Medulla oblongata (tissue), 1 donor: ENCODE measurements around the gene RBM8A.
A peak's percentile ranks its signal among the peaks of the same experiment; 100 is the strongest.

Experiments
- DNase-seq: peaks from one replicate; pipeline ENCODE4 v3.0.0-alpha.2; 2015; ENCODE audit errors: extremely low spot score

The RBM8A gene

GRCh38 chr1:145927063-145927886 lies at the start of gene RBM8A:
Gene RBM8A (minus strand): TSS chr1:145927484. CDS start chr1:145927426, 58 bp downstream.
- peak; percentile 99 for DNase-seq

GRCh38 chr1:145977016-145977415 lies 49.7 kb upstream of the RBM8A start:
- DNase-seq, result no peak

GRCh38 chr1:145975216-145975615 lies 47.9 kb upstream of the RBM8A start:
- DNase-seq, result no peak

GRCh38 chr1:145974721-145975120 lies 47.4 kb upstream of the RBM8A start:
- DNase-seq, result no peak

DNA sequence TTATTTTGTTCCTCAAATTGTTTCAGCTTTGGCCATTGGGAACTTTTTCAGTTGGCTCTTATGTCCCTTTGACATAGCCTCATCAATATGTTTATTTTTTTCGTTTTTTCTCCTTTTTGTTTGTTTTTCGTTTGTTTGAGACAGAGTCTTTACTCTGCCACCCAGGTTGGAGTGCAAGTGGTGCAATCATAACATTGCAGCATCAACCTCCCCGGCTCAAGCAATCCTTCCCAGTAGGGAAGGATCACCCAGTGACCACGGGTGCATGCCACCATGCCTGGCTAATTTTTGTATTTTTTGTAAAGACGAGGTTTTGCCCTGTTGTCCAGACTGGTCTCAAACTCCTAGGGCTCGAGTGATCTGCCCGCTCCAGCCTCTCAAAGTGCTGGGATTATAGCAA lies 45.3 kb upstream of the RBM8A start:
- no peak for DNase-seq

DNA sequence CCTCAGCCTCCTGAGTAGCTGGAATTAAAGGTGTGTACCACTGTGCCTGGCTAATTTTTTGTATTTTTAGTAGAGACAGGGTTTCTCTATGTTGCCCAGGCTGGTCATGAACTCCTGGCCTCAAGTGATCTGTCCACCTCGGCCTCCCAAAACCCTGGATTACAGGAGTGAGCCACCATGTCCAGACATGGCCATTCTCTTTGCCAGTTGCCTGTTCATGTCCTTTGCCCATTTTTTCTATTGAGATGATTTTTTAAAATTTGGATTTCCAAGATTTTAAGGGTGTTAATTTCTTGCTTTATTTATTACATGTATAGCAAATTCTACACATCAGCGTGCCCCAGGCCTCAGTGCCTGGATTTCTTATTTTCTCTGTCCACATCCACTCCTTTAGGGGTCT lies 40.0 kb upstream of the RBM8A start:
- DNase-seq, result no peak

- no peak for DNase-seq
Measured at GRCh38 chr1:145965119-145965744, 37.9 kb upstream of the RBM8A start.

DNA sequence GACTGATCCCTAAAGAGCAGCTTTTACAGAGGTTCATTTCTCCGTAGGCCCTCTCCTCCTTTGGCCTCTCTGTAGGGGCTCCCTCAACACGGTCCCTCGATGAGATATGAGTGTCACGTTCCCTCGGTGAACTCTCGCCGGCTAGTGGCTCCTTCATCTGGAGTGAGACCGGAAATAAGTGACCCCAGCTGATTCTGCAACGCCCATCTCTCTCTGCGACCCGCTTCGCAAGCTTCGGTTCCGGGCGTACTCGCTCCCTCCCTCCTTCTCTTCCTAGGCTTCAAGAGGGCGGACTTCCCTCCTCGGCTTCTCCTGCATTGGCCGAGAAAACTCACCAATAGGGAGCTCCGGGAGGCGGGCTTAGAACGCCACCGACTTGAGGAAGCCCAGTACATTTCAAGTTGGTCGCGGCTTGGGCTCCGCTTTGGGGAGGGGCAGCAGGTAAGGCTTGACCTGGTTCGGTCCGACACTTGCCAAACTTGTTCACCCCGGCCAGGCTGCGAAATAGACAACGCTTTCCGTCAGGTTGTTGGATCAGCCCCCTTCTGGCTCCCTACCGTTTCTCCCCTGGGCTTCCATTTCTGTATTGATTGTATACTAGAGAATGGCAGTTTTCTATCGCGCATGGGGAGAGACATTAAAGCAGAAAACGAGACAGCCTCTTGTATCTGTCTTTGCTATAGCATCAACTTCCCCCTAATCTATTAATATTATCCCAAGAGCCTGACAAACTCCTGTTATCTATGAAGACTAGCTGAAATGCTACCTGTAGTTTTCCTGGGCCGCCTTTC lies 37.2 kb upstream of the RBM8A start, which contains the start of the genes ANKRD34A and POLR3GL:
Gene ANKRD34A (minus strand): TSS at position 248 of the 791 bp plus-strand sequence. CDS start 2,816 bp downstream, outside the sequence.
Gene POLR3GL (plus strand): TSS at position 363 of the 791 bp plus-strand sequence. CDS start 10,176 bp downstream, outside the sequence.
- DNase-seq, result peak; percentile 99

DNA sequence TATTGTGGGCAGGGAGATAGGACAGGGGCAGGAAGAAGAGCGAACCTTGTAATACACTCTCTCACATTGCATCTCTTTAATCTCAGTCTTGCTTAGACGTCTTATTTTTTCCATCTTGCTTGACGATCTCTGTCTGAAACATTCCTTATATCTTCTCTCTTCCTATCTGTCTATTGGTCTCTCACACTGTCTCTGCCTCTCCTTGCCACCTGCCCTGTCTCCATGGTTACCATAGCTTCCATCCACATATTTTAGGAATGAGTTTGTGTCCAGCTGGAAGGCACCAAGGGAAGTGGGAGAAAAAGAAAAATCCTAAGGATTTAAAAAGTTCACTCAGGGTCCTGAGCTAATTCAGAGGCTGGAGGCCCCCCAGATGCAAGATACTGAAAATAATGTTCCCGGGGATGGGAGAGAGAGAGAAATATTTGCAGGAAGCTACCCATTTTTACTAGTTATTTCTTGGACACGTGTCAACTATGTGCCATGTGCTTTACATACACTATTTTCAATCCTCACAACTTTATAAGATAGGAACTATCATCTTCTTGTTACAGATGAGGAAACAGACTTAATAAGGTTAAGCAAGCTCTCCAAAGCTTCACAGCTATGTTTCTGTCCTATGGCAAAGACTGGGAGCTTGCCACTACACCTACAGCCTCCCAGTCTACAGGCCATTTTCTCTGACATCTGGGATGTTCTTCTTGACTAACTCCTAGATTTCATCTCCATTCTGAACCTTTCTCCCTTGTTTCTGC lies 36.2 kb upstream of the RBM8A start:
- DNase-seq, result no peak

DNA sequence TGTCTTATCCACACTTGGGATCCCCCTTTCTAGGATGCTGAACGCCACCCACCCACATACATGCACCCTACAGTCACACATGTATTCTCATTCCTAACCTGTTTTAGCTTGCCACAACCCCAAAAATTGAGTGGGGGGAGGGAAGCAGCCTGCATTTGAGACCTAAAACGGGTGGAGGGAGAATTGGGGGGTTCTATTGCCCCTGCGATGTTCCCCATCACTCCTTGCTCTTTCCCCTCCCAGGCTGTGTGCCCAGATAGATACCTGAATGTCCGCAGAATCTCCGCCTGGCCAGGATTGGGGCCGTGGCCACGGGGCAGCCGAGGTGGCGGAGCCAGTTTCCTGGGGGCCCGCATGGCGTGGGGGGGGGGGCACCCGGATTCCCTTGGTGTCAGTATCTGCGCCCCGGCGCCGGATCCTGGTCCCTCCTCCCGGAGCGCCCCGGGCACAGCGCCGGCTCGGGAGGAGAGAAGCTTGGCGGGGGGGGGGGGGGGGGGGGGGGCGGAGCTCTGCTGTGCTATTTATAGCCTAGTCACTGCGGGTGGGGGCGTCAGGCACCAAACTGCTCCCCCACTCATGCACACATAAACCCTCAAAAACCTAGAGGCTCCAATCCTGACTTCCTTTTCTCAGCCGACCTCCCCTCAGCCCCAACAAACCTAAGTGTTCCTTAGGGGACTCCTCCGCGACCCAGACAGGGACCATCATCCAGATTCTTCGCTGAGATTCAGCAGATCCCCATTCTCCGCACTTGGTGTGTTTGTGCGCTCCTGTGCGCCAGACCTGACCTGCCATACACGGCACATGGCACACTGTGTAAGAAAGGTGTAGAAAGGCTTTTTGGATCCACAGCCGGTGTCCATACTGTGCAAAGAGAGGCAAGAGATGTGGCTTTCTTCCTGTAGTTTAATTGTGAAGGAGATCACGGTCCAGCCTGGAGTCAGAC lies 35.1 kb upstream of the RBM8A start:
- peak; percentile 83 for DNase-seq

DNA sequence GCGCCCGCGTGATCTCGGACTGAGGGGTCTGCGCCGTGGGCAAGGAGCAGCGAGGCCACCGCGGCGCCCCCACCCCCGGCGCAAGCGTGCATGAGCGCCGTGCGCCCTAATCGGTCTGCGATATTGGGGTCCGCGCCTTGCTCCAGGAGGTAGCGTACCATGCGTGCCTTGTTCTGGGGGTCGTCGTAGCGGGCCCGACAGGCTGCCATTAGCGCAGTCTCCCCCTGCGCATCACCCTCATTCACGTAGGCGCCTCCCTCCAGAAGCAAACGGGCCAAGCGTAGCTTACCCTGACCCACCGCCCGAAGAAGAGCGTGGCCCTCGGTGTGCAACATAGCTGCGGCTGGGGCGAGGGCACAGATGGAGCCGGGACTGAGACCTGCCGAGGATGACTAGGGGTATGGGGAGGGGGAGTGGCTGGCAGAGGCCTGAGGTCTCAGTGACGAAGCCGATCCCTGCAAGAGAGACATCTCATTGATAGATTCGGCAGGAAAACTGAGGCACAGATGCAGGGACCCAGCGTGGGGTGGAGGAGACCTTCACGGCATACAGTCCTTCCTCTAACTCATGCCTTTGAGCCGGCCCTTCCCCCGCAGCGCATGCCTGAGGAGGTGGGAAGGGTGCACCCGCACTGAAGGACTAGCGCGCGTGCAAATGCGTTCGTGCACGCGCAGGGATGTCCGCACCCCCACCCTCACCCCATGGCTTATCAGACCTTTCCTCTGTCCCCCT lies 34.3 kb upstream of the RBM8A start:
- peak; percentile 54 for DNase-seq

GRCh38 chr1:145961109-145961424 lies 33.8 kb upstream of the RBM8A start:
- peak; percentile 7 for DNase-seq

GRCh38 chr1:145960468-145961108 lies 33.3 kb upstream of the RBM8A start:
- peak; percentile 78 for DNase-seq

- peak; percentile 11 for DNase-seq
Measured at GRCh38 chr1:145959957-145960467, 32.7 kb upstream of the RBM8A start.

- DNase-seq, result no peak
Measured at GRCh38 chr1:145959333-145959732, 32.0 kb upstream of the RBM8A start.

DNA sequence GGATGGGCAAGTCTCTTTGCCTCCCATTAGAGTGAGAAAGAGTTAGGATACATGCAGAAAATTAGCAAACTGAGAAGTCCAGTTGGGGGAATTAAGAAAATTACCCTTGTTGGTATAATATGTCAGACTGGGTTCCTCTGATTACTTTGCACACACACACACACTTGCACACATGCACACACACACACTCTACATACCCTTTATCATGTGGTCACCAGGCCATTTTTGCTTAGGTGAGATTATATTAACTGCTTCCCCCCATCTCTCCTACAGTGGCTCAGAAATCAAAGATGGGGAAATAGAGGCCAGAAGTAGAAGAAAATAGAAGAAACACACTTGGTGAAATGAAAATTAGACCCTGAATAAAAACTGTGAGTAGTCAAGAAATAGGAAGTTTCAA lies 31.4 kb upstream of the RBM8A start:
- DNase-seq, result no peak

DNA sequence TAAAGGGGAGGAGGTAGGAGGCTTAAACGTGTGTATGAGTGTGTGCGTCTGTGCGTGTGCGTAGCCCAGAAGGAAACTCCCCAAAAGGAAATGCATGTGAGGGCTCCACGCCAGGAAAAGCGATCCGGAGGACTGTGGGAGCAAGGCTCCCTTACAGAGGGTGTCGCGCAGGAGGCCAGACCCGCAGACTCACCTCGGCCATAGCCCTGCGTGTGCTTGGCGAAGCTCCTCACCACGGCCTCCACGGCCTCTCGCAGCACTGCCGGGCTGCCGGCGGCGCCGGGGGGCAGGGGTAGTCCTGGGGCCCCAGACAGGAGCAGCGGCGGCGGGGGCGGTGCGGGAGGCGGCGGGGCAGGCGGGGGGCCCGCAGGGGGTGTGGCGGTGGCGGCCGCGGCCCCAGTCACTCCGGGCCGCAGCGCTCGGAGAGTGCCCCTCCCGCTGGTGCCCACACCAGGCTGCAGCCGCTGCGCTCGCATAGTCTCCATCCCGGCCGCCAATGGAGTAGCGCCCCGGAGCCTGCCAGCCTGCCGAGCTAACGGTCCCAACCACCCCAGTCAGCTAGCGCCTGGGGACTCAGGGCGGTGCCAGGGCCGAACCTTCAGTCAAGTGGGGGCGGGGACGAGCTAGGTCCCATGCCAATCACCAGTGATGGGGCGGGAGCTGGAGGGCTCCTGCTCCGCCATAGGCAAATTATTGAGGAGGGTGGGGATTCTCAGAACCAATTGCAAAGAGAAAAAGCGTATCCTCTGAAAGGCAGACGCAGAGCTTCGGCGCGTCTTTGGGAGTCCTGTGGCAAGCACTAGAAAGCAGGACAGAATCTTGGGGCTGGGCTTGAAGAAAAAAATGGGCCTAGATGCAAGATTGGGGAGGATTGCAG lies 30.4 kb upstream of the RBM8A start, which contains the start of gene LIX1L:
Gene LIX1L (minus strand): TSS at position 575 of the 877 bp plus-strand sequence. CDS start 90 bp downstream, at position 485.
- peak; percentile 99 for DNase-seq
